Neuronal stem cell (in vitro differentiated cells): ENCODE measurements around the gene UQCR11.
A peak's percentile ranks its signal among the peaks of the same experiment; 100 is the strongest.

ENCODE experiments used
- DNase-seq: peaks from one replicate; pipeline ENCODE4 v3.0.0-alpha.2; 2013; ENCODE audit warnings: low spot score
- H2AFZ ChIP-seq: one replicate; pipeline ENCODE4 v1.6.1; 2013; ENCODE audit warnings: mild to moderate bottlenecking, low read length, inconsistent platforms
- H2AK5ac ChIP-seq: 2 replicates; pipeline ENCODE4 v1.6.1; 2013; ENCODE audit warnings: low read depth, mild to moderate bottlenecking, inconsistent platforms, low read length, moderate library complexity, mixed read lengths
- H2BK120ac ChIP-seq: 2 replicates; pipeline ENCODE4 v1.6.1; 2013; ENCODE audit warnings: low read depth, mild to moderate bottlenecking, inconsistent platforms, low read length, moderate library complexity, mixed read lengths
- H2BK12ac ChIP-seq: one replicate; pipeline ENCODE4 v1.6.1; 2013; ENCODE audit warnings: low read length, inconsistent platforms
- H2BK15ac ChIP-seq: 2 replicates; pipeline ENCODE4 v1.6.1; 2013; ENCODE audit warnings: mild to moderate bottlenecking, low read length, inconsistent platforms, mixed read lengths
- H2BK5ac ChIP-seq: one replicate; pipeline ENCODE4 v1.6.1; 2013; ENCODE audit warnings: inconsistent platforms, mild to moderate bottlenecking, low read length, moderate library complexity
- H3K14ac ChIP-seq: one replicate; pipeline ENCODE4 v1.6.1; 2013; ENCODE audit warnings: low read length, inconsistent platforms
- H3K18ac ChIP-seq: 2 replicates; pipeline ENCODE4 v1.6.1; 2013; ENCODE audit warnings: low read length, inconsistent platforms
- H3K23ac ChIP-seq: 2 replicates; pipeline ENCODE4 v1.6.1; 2013; ENCODE audit warnings: low read depth, mild to moderate bottlenecking, mixed read lengths, low read length, inconsistent platforms; ENCODE audit not compliant: poor library complexity
- H3K27ac ChIP-seq: replicated peaks from 3 replicates; pipeline ENCODE4 v1.5.1; 2013; ENCODE audit warnings: low read length, inconsistent platforms
- H3K27me3 ChIP-seq, 3 experiments: 2 replicates each; pipeline ENCODE4 v1.6.1; 2013; ENCODE audit warnings: low read length in 3 of 3, mild to moderate bottlenecking in 2 of 3, inconsistent platforms in 1 of 3, low read depth in 1 of 3, mixed read lengths in 1 of 3, moderate library complexity in 1 of 3; ENCODE audit not compliant: control insufficient read depth in 3 of 3, insufficient read depth in 3 of 3
- H3K36me3 ChIP-seq, 2 donors: replicated peaks in 1 of 2; 2 replicates each; pipeline ENCODE4 v1.6.1; 2013; ENCODE audit warnings: low read length in 2 of 2; ENCODE audit not compliant: control insufficient read depth in 2 of 2, insufficient read depth in 2 of 2
- H3K4ac ChIP-seq: 2 replicates; pipeline ENCODE4 v1.6.1; 2013; ENCODE audit warnings: inconsistent platforms, mild to moderate bottlenecking, low read length, moderate library complexity
- H3K4me1 ChIP-seq, 2 donors: 1 replicate in 1 of 2; 2 replicates in 1 of 2; pipeline ENCODE4 v1.6.1; 2013; ENCODE audit warnings: low read length in 2 of 2, low read depth in 1 of 2; ENCODE audit not compliant: control insufficient read depth in 2 of 2, insufficient read depth in 1 of 2
- H3K4me2 ChIP-seq: one replicate; pipeline ENCODE4 v1.6.1; 2013; ENCODE audit warnings: mild to moderate bottlenecking, low read length, inconsistent platforms; ENCODE audit not compliant: insufficient read depth, poor library complexity, severe bottlenecking
- H3K4me3 ChIP-seq, 2 donors: 2 replicates each; pipeline ENCODE4 v1.5.1; 2013; ENCODE audit warnings: low read length in 2 of 2, mild to moderate bottlenecking in 2 of 2, inconsistent platforms in 1 of 2, moderate library complexity in 1 of 2
- H3K79me1 ChIP-seq: one replicate; pipeline ENCODE4 v1.6.1; 2013; ENCODE audit warnings: low read depth, mild to moderate bottlenecking, inconsistent platforms, low read length, moderate library complexity
- H3K9ac ChIP-seq: one replicate; pipeline ENCODE4 v1.6.1; 2013; ENCODE audit warnings: mild to moderate bottlenecking, low read depth, low read length, inconsistent platforms; ENCODE audit not compliant: poor library complexity
- H3K9me3 ChIP-seq, 2 donors: replicated peaks in 1 of 2; 2 replicates each; pipeline versions ENCODE3 to v1.6.1; 2013; ENCODE audit warnings: low read length in 2 of 2, mild to moderate bottlenecking in 2 of 2, inconsistent platforms in 1 of 2, low read depth in 1 of 2, mixed read lengths in 1 of 2, moderate library complexity in 1 of 2; ENCODE audit not compliant: control insufficient read depth in 2 of 2, insufficient read depth in 1 of 2
- H4K8ac ChIP-seq: one replicate; pipeline ENCODE4 v1.6.1; 2013; ENCODE audit warnings: low read depth, mild to moderate bottlenecking, inconsistent platforms, low read length, moderate library complexity
- H4K91ac ChIP-seq: one replicate; pipeline ENCODE4 v1.6.1; 2013; ENCODE audit warnings: low read length, low read depth, mild to moderate bottlenecking, inconsistent platforms; ENCODE audit not compliant: poor library complexity
- WGBS, 2 donors: extraction: QIAGEN DNeasy Blood & Tissue Kit; methylation state at CpG; one replicate each; pipeline ENCODE4 v1.1.7; 2013; ENCODE audit warnings: missing lambda C conversion rate in 2 of 2, mixed read lengths in 1 of 2; ENCODE audit not compliant: insufficient read length in 2 of 2, insufficient replicate concordance in 1 of 2; ENCODE audit errors: extremely low coverage in 2 of 2; 5-methylcytosine and 5-hydroxymethylcytosine counted together

UQCR11 gene

DNA sequence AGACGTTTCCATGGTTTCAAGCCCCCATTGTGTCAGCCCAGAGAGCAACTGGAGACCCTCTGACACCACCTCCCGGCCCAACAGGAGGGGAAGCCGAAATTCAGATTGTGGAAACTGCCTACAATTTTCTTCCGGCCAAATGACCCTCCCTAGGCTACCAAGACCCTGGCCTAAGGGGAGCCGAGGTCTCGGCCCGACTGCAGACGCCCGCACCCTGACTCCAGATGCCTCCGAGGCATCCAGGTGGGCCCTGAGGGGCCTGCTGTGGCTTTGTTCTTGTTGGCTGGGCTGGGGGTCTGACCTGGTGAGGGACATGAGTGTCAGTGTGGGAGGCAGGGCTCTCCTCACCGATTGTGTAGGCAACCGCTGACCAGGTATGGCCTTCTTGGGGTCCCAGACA is 46.7 kb downstream of the UQCR11 start:
- Histone ChIP-seq H3K27ac (no peak overlapping the region), H4K8ac (no peak overlapping the region), H3K9me3 (peaks cover 0 to 8% of the 10 kb centered on the region in 2 donors), H3K4me2 (no peak overlapping the region), H4K91ac (no peak overlapping the region), H3K4ac (no peak overlapping the region), H2BK12ac (no peak overlapping the region), H3K4me3 (no peak overlapping the region), H2AFZ (no peak overlapping the region), H3K79me1 (peaks cover 50% of the 10 kb centered on the region), H2BK5ac (no peak overlapping the region), H3K4me1 (peaks cover 2% of the 10 kb centered on the region in 2 donors), H3K27me3 (no peaks in the 10 kb centered on the region), H3K23ac (no peak overlapping the region), H3K36me3 (peaks cover 41 to 66% of the 10 kb centered on the region in 2 donors), H3K9ac (no peak overlapping the region), H3K14ac (no peak overlapping the region), H2BK15ac (no peak overlapping the region), H2BK120ac (no peak overlapping the region), H2AK5ac (no peak overlapping the region), H3K18ac (no peak overlapping the region)
- DNase-seq, result no peak
- WGBS, 2 donors, result no CpG with 5 or more reads among the region's 12 CpGs

DNA sequence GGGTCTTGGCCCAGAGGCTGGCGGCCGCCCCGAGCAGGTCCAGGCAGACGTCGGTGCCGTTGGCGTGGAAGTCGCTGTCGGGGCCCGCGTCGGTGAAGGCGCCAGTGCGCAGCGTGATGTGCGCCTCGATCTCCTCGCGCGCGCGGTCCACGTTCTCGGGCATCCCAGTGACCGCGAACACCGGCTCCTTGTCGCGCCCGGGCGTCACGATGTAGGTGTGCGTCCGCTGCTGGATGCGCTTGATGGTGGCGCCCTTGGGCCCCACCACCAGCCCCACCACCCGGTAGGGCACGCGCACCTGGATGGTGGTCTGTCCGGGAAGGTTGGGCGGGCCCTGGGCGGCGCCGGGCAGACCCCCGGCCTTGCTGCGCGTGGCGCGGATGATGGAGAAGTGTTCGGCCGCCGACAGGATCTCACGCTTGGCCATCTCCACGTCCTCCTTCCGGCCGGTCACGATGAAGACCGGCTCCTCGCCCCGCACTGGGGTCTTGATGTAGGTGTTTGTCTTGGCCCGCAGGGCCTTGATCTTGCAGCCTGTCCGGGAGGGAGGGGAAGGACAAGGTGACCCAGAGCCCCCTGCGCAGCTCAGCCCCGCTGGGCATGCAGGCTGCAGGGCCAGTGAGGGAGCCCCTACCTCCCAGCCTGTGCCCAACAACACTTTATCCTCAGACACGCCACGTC is 48.7 kb downstream of the UQCR11 start:
- no peak overlapping the region for H3K23ac ChIP-seq
- H2BK15ac ChIP-seq, result no peak overlapping the region

DNA sequence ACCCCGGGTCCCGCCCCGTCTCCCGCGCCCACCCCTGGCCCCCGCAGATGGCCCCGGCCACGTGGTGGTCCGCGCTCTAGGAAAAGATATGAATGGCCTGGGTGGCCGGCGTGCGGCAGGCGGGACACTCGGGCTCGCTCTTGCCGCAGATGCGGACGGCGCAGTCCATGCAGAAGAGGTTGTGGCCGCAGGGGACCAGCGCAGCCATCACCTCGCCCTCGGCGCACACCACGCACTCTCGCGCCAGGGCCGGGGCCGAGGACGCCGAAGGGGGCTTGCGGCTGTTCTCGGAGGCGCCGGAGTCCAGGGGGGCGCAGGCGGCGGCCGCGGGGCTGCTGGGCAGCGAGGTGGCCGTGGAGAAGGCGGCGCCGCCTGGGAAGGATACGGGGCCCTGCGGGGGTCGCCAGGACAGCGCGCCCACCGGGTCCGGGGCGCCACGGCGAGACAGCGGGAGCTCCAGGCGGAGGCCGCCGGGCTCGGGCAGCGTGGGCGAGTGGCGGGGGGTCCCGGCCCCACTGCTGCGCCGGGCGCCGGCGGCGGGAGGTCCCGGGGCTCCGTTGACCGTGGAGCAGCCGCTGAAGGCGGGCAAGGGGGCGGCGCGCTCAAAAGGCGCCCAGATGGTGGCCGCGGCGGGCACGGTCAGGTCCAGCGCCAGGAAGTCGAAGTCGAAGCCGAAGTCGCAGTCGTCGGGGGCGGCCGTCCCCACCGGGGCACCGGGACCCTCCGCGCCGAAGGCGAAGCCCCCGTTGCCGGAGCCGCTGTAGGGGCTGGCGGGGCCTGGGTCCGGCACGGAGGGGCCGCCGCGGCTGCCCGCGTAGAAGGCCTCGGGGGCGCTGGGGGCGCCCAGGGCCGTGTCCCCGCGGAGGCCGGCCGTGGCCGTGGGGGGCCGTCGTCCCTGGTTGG is 49.5 kb downstream of the UQCR11 start:
- Histone ChIP-seq H3K18ac (no peak overlapping the region), H3K14ac (no peak overlapping the region), H3K27ac (no peak overlapping the region), H3K36me3 (peaks cover 27 to 44% of the 10 kb centered on the region in 2 donors), H4K91ac (no peak overlapping the region), H2BK15ac (no peak overlapping the region), H2BK12ac (no peak overlapping the region), H3K4me3 (no peak overlapping the region), H3K4me2 (no peak overlapping the region), H2BK5ac (no peak overlapping the region), H3K9me3 (peaks cover 0 to 6% of the 10 kb centered on the region in 2 donors), H3K4me1 (peaks cover 2% of the 10 kb centered on the region in 2 donors), H4K8ac (no peak overlapping the region), H3K4ac (no peak overlapping the region), H3K23ac (no peak overlapping the region), H3K9ac (no peak overlapping the region), H2AK5ac (no peak overlapping the region), H3K79me1 (peaks cover 41% of the 10 kb centered on the region), H2BK120ac (no peak overlapping the region), H2AFZ (no peak overlapping the region), H3K27me3 (no peaks in the 10 kb centered on the region)
- no CpG with 5 or more reads among the region's 121 CpGs for WGBS, 2 donors
- DNase-seq, result no peak

More for the DNA sequence above, 48.7 kb downstream of the UQCR11 start:
- peaks cover 0 to 7% of the 10 kb centered on the region in 2 donors for H3K9me3 ChIP-seq
- H2AK5ac ChIP-seq, result no peak overlapping the region
- H2BK120ac ChIP-seq, result no peak overlapping the region
- H2AFZ ChIP-seq, result no peak overlapping the region
- no peak overlapping the region for H3K4me2 ChIP-seq
- H4K91ac ChIP-seq, result no peak overlapping the region
- H2BK5ac ChIP-seq, result no peak overlapping the region
- no peak overlapping the region for H3K14ac ChIP-seq
- no CpG with 5 or more reads among the region's 66 CpGs for WGBS, 2 donors
- H3K27me3 ChIP-seq, result no peaks in the 10 kb centered on the region
- peaks cover 2% of the 10 kb centered on the region in 2 donors for H3K4me1 ChIP-seq
- no peak overlapping the region for H2BK12ac ChIP-seq
- no peak overlapping the region for H3K18ac ChIP-seq
- H3K4ac ChIP-seq, result no peak overlapping the region
- H4K8ac ChIP-seq, result peak overlapping the region; percentile 92
- peaks cover 46% of the 10 kb centered on the region for H3K79me1 ChIP-seq
- no peak overlapping the region for H3K27ac ChIP-seq
- H3K4me3 ChIP-seq, result no peak overlapping the region
- no peak overlapping the region for H3K9ac ChIP-seq
- H3K36me3 ChIP-seq, result peaks cover 32 to 51% of the 10 kb centered on the region in 2 donors
- no peak for DNase-seq

DNA sequence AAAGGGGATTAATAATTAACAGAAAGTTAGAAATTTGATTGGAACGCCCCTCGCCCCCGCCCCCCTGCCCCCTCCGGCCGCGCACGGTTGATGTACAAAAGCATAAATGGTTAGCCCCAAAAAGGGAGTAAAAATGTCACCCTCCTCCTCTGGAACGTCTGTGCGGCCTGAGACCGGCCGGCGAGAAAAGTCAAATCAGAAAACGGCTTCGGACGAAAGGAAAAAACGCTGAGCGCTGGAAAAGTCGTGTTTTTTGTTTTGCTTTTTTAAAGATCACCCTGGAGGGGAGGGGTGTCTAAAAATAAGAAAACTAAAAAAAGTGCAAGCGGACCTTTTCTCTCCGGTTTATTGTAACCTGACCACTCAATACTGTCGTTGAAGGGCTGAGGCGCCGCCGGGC is 50.3 kb downstream of the UQCR11 start:
- Histone ChIP-seq H3K4me2 (no peak overlapping the region), H2AFZ (no peak overlapping the region), H3K9ac (no peak overlapping the region), H3K27me3 (no peaks in the 10 kb centered on the region), H3K4me1 (peaks cover 2% of the 10 kb centered on the region in 2 donors), H3K36me3 (peaks cover 25 to 36% of the 10 kb centered on the region in 2 donors), H2BK12ac (no peak overlapping the region), H3K9me3 (peaks cover 0 to 6% of the 10 kb centered on the region in 2 donors), H2AK5ac (no peak overlapping the region), H3K4ac (no peak overlapping the region), H2BK5ac (no peak overlapping the region), H3K27ac (no peak overlapping the region), H2BK15ac (no peak overlapping the region), H4K91ac (no peak overlapping the region), H3K79me1 (peaks cover 34% of the 10 kb centered on the region), H3K14ac (no peak overlapping the region), H4K8ac (no peak overlapping the region), H2BK120ac (no peak overlapping the region), H3K4me3 (no peak overlapping the region), H3K23ac (no peak overlapping the region), H3K18ac (no peak overlapping the region)
- whole genome bisulfite sequencing, 2 donors, result no CpG with 5 or more reads among the region's 24 CpGs
- no peak for DNase-seq
